IPS-18a (cell line): ENCODE data around the gene RRM2.

Experiments used
- H3K27ac ChIP-seq: one replicate; pipeline ENCODE4 v1.5.1; 2013; ENCODE audit warnings: low read length
- H3K27me3 ChIP-seq: one replicate; pipeline ENCODE4 v1.6.1; 2013; ENCODE audit warnings: mild to moderate bottlenecking, low read length; ENCODE audit not compliant: control insufficient read depth, insufficient read depth
- H3K36me3 ChIP-seq: one replicate; pipeline ENCODE4 v1.6.1; 2013; ENCODE audit warnings: low read depth, low read length; ENCODE audit not compliant: control insufficient read depth
- H3K4me1 ChIP-seq: one replicate; pipeline ENCODE4 v1.6.1; 2013; ENCODE audit warnings: low read depth, low read length; ENCODE audit not compliant: control insufficient read depth
- H3K4me3 ChIP-seq: one replicate; pipeline ENCODE4 v1.5.1; 2013; ENCODE audit warnings: low read length
- H3K9ac ChIP-seq: one replicate; pipeline ENCODE4 v1.6.1; 2013; ENCODE audit warnings: mild to moderate bottlenecking, low read length, moderate library complexity
- H3K9me3 ChIP-seq: one replicate; pipeline ENCODE4 v1.6.1; 2013; ENCODE audit warnings: low read depth, low read length; ENCODE audit not compliant: control insufficient read depth

The RRM2 gene

GRCh38 chr2:10169581-10169980, 47.0 kb downstream of the RRM2 start:
- H3K4me1 ChIP-seq = peaks cover 8% of the 10 kb centered on the region
- H3K27me3 ChIP-seq = no peaks in the 10 kb centered on the region
- no peak overlapping the region for H3K27ac ChIP-seq
- H3K36me3 ChIP-seq = no peaks in the 10 kb centered on the region
- no peak overlapping the region for H3K4me3 ChIP-seq
- H3K9me3 ChIP-seq = no peaks in the 10 kb centered on the region
- H3K9ac ChIP-seq = no peak overlapping the region

GRCh38 chr2:10170256-10170655, 47.7 kb downstream of the RRM2 start:
- H3K27me3 ChIP-seq = no peaks in the 10 kb centered on the region
- peaks cover 8% of the 10 kb centered on the region for H3K4me1 ChIP-seq
- no peak overlapping the region for H3K9ac ChIP-seq
- no peak overlapping the region for H3K4me3 ChIP-seq
- no peaks in the 10 kb centered on the region for H3K36me3 ChIP-seq
- no peaks in the 10 kb centered on the region for H3K9me3 ChIP-seq
- H3K27ac ChIP-seq = no peak overlapping the region

GRCh38 chr2:10171006-10171800, 48.7 kb downstream of the RRM2 start:
- H3K4me3 ChIP-seq = no peak overlapping the region
- no peak overlapping the region for H3K9ac ChIP-seq
- H3K36me3 ChIP-seq = no peaks in the 10 kb centered on the region
- no peaks in the 10 kb centered on the region for H3K9me3 ChIP-seq
- H3K27ac ChIP-seq = no peak overlapping the region
- no peaks in the 10 kb centered on the region for H3K27me3 ChIP-seq
- H3K4me1 ChIP-seq = peaks cover 8% of the 10 kb centered on the region

- Histone ChIP-seq H3K9me3 (no peaks in the 10 kb centered on the region), H3K36me3 (no peaks in the 10 kb centered on the region), H3K27me3 (no peaks in the 10 kb centered on the region), H3K4me3 (no peak overlapping the region), H3K9ac (no peak overlapping the region), H3K4me1 (peaks cover 8% of the 10 kb centered on the region), H3K27ac (no peak overlapping the region)
Observed at GRCh38 chr2:10172033-10172871, 49.7 kb downstream of the RRM2 start.

- Histone ChIP-seq H3K27ac (no peak overlapping the region), H3K4me1 (peaks cover 8% of the 10 kb centered on the region), H3K9me3 (no peaks in the 10 kb centered on the region), H3K9ac (no peak overlapping the region), H3K27me3 (no peaks in the 10 kb centered on the region), H3K36me3 (no peaks in the 10 kb centered on the region), H3K4me3 (no peak overlapping the region)
Observed at GRCh38 chr2:10173258-10174005, 50.9 kb downstream of the RRM2 start.

GRCh38 chr2:10174173-10174572, 51.6 kb downstream of the RRM2 start:
- Histone ChIP-seq H3K4me1 (peaks cover 8% of the 10 kb centered on the region), H3K27me3 (no peaks in the 10 kb centered on the region), H3K27ac (no peak overlapping the region), H3K9ac (no peak overlapping the region), H3K9me3 (no peaks in the 10 kb centered on the region), H3K36me3 (no peaks in the 10 kb centered on the region), H3K4me3 (no peak overlapping the region)

- peaks cover 8% of the 10 kb centered on the region for H3K4me1 ChIP-seq
- no peak overlapping the region for H3K27ac ChIP-seq
- H3K9me3 ChIP-seq = no peaks in the 10 kb centered on the region
- H3K9ac ChIP-seq = no peak overlapping the region
- no peaks in the 10 kb centered on the region for H3K36me3 ChIP-seq
- no peaks in the 10 kb centered on the region for H3K27me3 ChIP-seq
- no peak overlapping the region for H3K4me3 ChIP-seq
Observed at GRCh38 chr2:10175441-10175840, 52.9 kb downstream of the RRM2 start.

GRCh38 chr2:10178751-10179150, 56.2 kb downstream of the RRM2 start:
- Histone ChIP-seq H3K36me3 (no peaks in the 10 kb centered on the region), H3K9me3 (no peaks in the 10 kb centered on the region), H3K9ac (no peak overlapping the region), H3K4me1 (no peaks in the 10 kb centered on the region), H3K4me3 (no peak overlapping the region), H3K27me3 (no peaks in the 10 kb centered on the region), H3K27ac (no peak overlapping the region)

GRCh38 chr2:10179422-10179821, 56.9 kb downstream of the RRM2 start:
- H3K27ac ChIP-seq = no peak overlapping the region
- H3K9me3 ChIP-seq = no peaks in the 10 kb centered on the region
- no peak overlapping the region for H3K9ac ChIP-seq
- no peak overlapping the region for H3K4me3 ChIP-seq
- H3K4me1 ChIP-seq = no peaks in the 10 kb centered on the region
- H3K27me3 ChIP-seq = no peaks in the 10 kb centered on the region
- H3K36me3 ChIP-seq = no peaks in the 10 kb centered on the region

- H3K36me3 ChIP-seq = no peaks in the 10 kb centered on the region
- H3K27me3 ChIP-seq = no peaks in the 10 kb centered on the region
- no peaks in the 10 kb centered on the region for H3K9me3 ChIP-seq
- no peak overlapping the region for H3K27ac ChIP-seq
- H3K4me1 ChIP-seq = no peaks in the 10 kb centered on the region
- no peak overlapping the region for H3K9ac ChIP-seq
- no peak overlapping the region for H3K4me3 ChIP-seq
Observed at GRCh38 chr2:10180229-10180628, 57.7 kb downstream of the RRM2 start.
